ENCODE measurements around the gene PEX26.
"Not testable (repeated sequence)": the region's sequence is repeated elsewhere in the genome, so short reads cannot be mapped to it uniquely, and the experiment has no call there.

The PEX26 gene

GRCh38 chr22:18077639-18078328 lies at the start of gene PEX26:
Gene PEX26, plus strand, starts transcription at chr22:18077990. Its CDS starts 387 bp downstream, at chr22:18078377.
- peak; percentile 83 to 88 for DNase-seq (ENCODE audit: low read depth in 2 of 2, low spot score in 1 of 2)

GRCh38 chr22:18028817-18029527 lies 48.8 kb upstream of the PEX26 start:
- no peak for DNase-seq (ENCODE audit: low read depth in 2 of 2, low spot score in 1 of 2)

- no peak for DNase-seq (ENCODE audit: low read depth in 2 of 2, low spot score in 1 of 2)
Measured at GRCh38 chr22:18029686-18030267, 48.0 kb upstream of the PEX26 start.

GRCh38 chr22:18031695-18032454 lies 45.9 kb upstream of the PEX26 start:
- DNase-seq (ENCODE audit: low read depth in 2 of 2, low spot score in 1 of 2): no peak

GRCh38 chr22:18032455-18033101 lies 45.2 kb upstream of the PEX26 start:
- DNase-seq (ENCODE audit: low read depth in 2 of 2, low spot score in 1 of 2): no peak

GRCh38 chr22:18033204-18033998 lies 44.4 kb upstream of the PEX26 start:
- no peak for DNase-seq (ENCODE audit: low read depth in 2 of 2, low spot score in 1 of 2)

GRCh38 chr22:18034076-18034475 lies 43.7 kb upstream of the PEX26 start:
- no peak for DNase-seq (ENCODE audit: low read depth in 2 of 2, low spot score in 1 of 2)

- no peak for DNase-seq (ENCODE audit: low read depth in 2 of 2, low spot score in 1 of 2)
Measured at GRCh38 chr22:18035751-18036150, 42.0 kb upstream of the PEX26 start.

- DNase-seq (ENCODE audit: low read depth in 2 of 2, low spot score in 1 of 2): not testable (repeated sequence)
Measured at GRCh38 chr22:18040898-18041297, 36.9 kb upstream of the PEX26 start.

- DNase-seq (ENCODE audit: low read depth in 2 of 2, low spot score in 1 of 2): no peak
Measured at GRCh38 chr22:18042685-18043084, 35.1 kb upstream of the PEX26 start.

- no peak for DNase-seq (ENCODE audit: low read depth in 2 of 2, low spot score in 1 of 2)
Measured at GRCh38 chr22:18044548-18045271, 33.1 kb upstream of the PEX26 start.

GRCh38 chr22:18045794-18046193 lies 32.0 kb upstream of the PEX26 start:
- no peak for DNase-seq (ENCODE audit: low read depth in 2 of 2, low spot score in 1 of 2)

GRCh38 chr22:18048041-18048440 lies 29.7 kb upstream of the PEX26 start:
- no peak for DNase-seq (ENCODE audit: low read depth in 2 of 2, low spot score in 1 of 2)

GRCh38 chr22:18048441-18048898 lies 29.3 kb upstream of the PEX26 start:
- DNase-seq (ENCODE audit: low read depth in 2 of 2, low spot score in 1 of 2): no peak

- no peak for DNase-seq (ENCODE audit: low read depth in 2 of 2, low spot score in 1 of 2)
Measured at GRCh38 chr22:18050065-18050464, 27.7 kb upstream of the PEX26 start.

GRCh38 chr22:18051113-18051512 lies 26.7 kb upstream of the PEX26 start:
- not testable (repeated sequence) for DNase-seq (ENCODE audit: low read depth in 2 of 2, low spot score in 1 of 2)

GRCh38 chr22:18053216-18053946 lies 24.4 kb upstream of the PEX26 start:
- DNase-seq (ENCODE audit: low read depth in 2 of 2, low spot score in 1 of 2): not testable (repeated sequence)

- no peak for DNase-seq (ENCODE audit: low read depth in 2 of 2, low spot score in 1 of 2)
Measured at GRCh38 chr22:18055619-18056160, 22.1 kb upstream of the PEX26 start.

Data from stimulated activated CD8-positive, alpha-beta memory T cell treated with anti-CD3 and anti-CD28 coated beads, Interleukin-4, amount 100 ng/mL, for 1 hour (primary cell).